GM13977 (cell line): ENCODE results near the gene TMEM117.

Experiments used
- DNase-seq: peaks from one replicate; pipeline ENCODE4 v3.0.0; 2012; ENCODE audit warnings: low spot score
- CTCF ChIP-seq: IDR thresholded peaks from 2 replicates; pipeline ENCODE4 v1.5.1; 2012; ENCODE audit warnings: mild to moderate bottlenecking, control low read depth; ENCODE audit not compliant: insufficient read depth; ENCODE audit errors: extremely low read depth, missing control alignments
- in situ Hi-C: fragments of 300-500 bp; cut with MboI; formaldehyde crosslinking; loops from one replicate; pipeline ENCODE4 v1.12.0; 2022; ENCODE audit warnings: low sequenced_read_pairs, low pct_unique_long_range_greater_than_20kb, mixed read lengths, inconsistent platforms; ENCODE audit not compliant: unreplicated experiment

Gene TMEM117

DNA sequence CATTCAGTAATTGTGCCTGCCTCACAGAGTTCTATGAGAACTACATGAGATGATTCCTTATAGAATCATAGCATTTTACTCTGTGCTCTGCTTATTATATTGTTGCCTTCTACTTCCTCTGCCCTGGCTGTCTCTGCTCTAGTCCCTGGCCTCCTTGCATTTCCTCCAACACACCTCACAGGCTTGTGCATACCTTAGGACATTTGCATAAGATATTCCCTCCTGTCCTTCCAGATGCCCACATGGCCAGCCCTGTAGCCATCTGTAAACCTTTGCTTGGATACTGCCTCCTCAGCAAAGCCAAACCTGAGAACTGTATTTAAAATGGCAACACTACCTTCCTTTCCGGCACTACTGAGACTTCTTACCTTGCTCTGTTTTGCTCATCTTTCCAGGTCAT is 586.7 kb downstream of the TMEM117 start:
- no peak for TF ChIP-seq CTCF
- no peak for DNase-seq
- in situ Hi-C loops = no loop called here

- in situ Hi-C loops = loop anchor here (25.0 kb wide), 1 partner anchor 108 kb away; no protein-coding TSS in a partner anchor
- no peak for DNase-seq
- TF ChIP-seq CTCF = no peak
Measured at GRCh38 chr12:44428825-44429224, 592.9 kb downstream of the TMEM117 start.

GRCh38 chr12:44431647-44432343 is 595.9 kb downstream of the TMEM117 start:
- no peak for DNase-seq
- TF ChIP-seq CTCF = no peak
- in situ Hi-C loops = loop anchor here (25.0 kb wide), 1 partner anchor 106 kb away; no protein-coding TSS in a partner anchor

DNA sequence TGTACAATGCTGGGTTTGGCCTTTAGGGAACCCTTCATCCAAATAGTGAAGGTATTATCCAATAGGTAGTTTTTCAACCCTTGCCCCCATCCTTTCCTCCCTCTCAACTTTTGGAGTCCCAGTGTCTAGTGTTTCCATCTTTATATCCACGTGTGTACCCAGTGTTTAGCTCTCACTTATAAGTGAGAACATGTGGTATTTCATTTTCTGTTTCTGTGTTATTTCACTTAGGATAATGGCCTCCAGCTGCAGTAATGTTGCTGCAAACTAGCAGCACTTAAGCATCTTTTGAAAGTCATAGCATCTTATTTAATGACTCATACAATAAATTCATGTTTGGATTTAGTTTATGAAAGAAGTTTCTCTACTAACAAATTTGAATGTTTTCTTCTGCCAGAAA is 597.8 kb downstream of the TMEM117 start:
- no peak for TF ChIP-seq CTCF
- in situ Hi-C loops = loop anchor here (25.0 kb wide), 1 partner anchor 104 kb away; no protein-coding TSS in a partner anchor
- no peak for DNase-seq

GRCh38 chr12:44436756-44437155 is 600.9 kb downstream of the TMEM117 start:
- no peak for TF ChIP-seq CTCF
- in situ Hi-C loops = loop anchor here (25.0 kb wide), 1 partner anchor 101 kb away; no protein-coding TSS in a partner anchor
- DNase-seq = no peak
